NCI-H748 treated with DMSO at 0.1 percent for 48 hours (cell line): ENCODE results near the gene TMEM212.
"Not testable (repeated sequence)": the region's sequence is repeated elsewhere in the genome, so short reads cannot be mapped to it uniquely, and the experiment has no call there.

Experiments used
- DNase-seq: peaks from one replicate; lab custom pipeline; 2025; lab: John Stamatoyannopoulos, UW

The TMEM212 gene

DNA sequence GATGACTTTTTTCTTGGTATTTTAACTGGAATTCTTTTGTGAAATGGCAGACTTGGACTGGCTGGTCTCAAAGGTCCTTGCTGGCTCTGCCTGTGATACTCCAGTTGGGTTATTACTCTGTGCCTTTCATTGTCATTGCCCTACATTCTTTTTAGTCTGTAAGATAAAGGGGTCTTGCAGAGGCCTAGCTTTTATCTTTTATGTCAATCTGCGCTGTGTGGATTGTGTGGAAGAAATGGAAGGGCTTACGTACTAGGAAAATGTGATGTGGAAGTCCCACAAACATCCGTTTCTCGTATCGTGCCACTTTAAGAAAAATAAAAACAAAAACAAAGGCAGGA is 8.7 kb upstream of the TMEM212 start:
- DNase-seq = no peak

DNA sequence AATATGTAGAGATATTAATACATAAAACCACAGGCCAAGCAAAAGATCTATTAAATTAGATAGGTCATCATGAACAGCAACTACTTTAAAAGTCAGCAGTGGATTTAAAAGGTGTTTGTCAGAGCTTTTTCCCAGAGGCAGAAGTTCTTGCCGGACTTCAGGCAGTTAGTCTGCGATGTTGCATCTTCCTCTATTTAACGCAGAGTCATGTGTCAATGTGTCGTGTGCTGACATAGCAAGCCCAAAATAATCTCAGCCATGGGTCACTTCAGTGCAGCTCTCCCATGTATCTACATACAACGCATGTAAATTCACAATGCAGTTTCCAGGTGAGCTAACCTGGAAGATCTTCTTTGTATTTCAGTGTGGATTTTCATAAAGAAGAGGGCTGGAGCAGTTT is 8.0 kb upstream of the TMEM212 start:
- no peak for DNase-seq

DNA sequence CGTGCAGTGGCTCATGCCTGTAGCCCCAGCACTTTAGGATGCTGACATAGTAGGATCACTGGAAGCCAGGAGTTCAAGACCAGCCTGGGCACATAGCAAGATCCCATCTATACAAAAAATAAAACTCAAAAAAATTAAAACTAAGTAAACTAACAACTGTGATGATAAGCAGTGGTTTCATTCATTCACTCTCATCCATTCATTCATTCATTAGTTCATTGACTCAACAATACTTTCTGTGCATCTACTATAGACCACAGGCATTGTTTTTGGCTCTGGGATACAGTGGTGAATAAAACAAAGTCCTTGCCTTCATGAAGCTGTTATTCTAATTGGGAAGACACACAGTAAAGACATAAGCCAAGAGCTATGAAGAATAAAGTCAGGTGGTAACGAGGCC is 7.5 kb upstream of the TMEM212 start:
- no peak for DNase-seq

DNA sequence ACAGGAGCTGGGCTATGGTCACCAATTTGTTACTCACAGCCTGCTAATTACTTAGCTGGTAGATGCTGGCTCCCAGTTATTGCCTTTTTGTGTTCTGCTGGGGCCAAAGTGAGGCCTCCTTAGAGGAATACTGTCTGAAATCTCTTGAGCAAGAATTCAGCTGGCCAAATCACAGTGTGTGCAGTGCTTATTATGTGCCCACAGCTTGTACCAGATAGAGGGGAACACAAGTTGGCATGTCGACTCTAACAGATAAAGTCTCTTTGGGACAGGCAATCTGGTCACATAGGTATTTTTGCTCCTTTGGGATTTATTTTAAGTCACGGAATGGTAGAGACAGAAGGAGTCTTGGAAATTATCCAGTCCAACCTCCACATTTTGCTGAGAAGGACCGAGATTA is 6.3 kb upstream of the TMEM212 start:
- no peak for DNase-seq

DNA sequence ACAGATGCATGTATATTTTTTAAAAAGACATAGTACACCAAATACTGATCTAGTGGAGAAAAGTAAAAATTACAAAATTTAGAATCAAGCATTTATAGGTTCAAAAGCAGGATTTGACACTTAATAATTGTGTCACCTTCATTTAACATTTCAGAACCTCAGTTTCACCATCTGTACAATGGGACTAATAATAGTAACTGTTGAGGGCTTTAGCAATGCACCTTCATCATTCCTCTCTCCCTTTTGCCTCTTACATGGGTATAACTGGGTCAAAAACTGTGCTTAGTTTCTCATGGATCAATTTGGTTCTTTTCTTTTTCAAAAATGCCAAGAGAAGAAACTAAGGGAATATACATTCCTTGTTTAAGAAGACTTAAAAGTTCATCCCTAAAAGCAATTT is 5.5 kb upstream of the TMEM212 start:
- no peak for DNase-seq

DNA sequence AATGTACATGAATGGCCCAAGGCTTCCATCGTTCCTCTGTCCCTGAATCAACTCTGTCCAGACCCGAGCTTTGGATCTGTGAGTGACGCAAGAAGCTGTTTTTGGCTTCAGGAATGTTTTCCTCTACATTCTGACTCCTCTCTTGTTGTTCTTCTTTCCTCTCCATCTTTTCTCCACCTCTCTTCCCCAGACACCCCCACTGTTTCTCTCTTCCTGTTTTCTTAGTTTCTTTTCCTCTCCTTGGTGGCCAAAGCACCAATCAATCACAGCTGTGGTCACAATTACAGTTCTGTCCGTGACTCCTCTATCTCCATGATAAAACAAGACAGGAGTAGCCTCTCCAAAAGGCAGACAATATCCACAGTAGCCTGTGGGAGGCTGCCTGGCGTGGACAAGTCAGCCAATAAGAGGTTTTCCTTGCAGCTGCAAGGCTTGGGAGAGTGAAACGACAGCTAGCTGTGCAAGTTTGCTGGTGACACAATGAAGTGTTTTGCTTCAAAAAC is 4.9 kb upstream of the TMEM212 start:
- no peak for DNase-seq

DNA sequence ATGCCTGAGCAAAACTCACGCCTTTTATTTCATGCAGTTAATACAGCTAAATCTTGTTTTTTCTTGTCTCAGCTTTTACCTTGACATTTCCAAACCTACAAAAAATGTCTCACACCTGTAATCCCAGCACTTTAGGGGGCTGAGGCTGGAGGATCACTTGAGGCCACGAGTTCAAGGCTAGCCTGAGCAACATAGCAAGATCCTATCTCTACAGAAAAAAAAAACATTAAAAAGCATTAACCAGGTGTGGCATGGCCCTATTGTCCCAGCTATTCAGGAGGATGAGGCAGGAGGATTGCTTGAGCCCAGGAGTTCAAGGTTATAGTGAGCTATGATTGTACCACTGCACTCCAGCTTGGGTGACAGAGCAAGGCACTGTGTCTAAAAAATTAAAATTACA is 3.9 kb upstream of the TMEM212 start:
- no peak for DNase-seq

DNA sequence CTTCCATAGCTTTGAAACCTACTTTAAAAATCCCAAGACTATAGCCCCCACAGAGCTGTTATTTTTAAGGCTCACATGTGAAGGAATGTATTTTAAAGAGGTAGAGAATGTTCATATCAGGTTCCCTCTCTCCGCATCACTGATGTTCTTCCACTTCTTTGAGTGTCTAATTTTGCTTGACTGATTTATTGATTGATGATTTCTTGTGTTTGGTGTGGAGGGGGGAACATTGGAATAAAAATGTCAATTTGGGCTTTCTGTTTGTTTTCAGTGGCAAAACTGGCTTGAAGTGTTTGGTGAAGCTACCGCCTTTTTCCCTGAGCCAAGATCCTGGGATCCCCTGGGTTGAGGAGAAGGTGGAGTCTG is 2.7 kb upstream of the TMEM212 start:
- DNase-seq = no peak

DNA sequence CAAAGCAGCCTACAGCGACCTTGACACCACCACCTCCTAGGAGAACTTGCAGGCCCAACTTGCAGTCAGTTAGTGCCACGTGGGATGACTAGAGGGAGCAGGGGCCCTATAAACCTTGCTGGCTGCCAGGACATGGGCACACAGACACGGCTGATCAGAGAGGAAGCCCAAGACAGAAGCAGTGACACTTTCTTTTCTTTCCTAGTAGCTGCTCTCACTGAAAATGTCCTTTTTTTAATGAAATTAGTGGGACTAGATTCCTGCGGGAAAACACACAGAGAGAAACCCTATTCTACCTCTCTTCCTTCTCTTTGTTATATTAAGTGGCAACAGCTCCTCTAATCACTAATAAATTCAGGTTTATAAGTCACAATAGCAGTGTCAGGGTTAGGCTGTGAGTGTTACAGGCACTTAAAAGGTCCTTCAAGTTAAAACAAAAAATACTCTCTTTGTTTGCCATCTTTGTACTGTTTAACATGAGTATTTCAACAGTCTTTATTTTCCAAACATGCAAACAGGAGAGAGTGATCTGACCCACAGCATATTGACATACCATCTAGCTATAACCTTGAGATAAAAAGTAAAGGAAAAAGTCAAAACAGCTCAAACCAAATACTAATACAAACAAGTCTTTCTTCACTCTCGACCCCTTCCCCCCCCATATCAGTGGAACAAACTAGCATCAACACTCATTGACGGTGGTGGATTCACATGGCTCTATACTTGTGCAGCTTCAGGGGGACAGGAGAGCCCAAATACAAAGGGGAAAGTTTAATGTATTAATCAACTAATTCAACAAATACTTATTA is 2.1 kb upstream of the TMEM212 start:
- DNase-seq = no peak

DNA sequence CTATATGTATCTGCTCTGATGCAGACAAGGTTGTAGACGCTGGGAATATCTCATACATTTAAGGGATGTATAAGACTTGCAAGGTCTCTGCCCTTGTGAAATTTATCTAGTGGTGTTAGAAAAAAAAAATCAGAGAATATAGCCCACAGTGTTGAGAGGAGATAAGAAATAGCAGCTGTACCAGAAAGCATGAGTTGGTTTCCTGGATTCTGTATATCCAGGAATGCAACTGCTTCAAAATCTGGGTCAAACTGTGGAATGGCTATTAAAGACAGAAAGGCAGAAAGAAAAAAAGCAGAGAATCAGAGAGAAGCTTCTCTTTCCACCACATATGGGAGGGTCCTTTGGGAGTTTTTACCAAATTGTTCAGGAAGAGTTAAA is 1.5 kb upstream of the TMEM212 start:
- no peak for DNase-seq

DNA sequence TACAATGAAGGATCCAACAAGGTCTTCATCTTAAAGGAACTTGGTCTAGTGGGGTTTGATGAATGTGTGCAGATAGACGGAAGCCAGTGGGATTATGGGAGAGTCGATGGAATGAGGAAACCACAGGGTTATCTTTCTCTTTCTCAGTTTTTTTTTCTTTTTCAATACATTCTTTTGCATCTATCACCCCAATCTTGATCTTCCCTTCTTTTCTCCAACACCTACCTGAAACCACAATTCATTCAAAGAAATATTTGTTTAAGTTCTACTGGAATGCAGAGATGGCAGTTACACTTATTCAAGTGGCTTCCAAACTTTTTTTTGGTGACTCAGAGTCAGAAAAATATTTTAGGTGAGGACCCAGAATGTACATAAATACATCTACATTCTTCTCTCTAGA is 1.7 kb downstream of the TMEM212 start:
- DNase-seq = no peak

DNA sequence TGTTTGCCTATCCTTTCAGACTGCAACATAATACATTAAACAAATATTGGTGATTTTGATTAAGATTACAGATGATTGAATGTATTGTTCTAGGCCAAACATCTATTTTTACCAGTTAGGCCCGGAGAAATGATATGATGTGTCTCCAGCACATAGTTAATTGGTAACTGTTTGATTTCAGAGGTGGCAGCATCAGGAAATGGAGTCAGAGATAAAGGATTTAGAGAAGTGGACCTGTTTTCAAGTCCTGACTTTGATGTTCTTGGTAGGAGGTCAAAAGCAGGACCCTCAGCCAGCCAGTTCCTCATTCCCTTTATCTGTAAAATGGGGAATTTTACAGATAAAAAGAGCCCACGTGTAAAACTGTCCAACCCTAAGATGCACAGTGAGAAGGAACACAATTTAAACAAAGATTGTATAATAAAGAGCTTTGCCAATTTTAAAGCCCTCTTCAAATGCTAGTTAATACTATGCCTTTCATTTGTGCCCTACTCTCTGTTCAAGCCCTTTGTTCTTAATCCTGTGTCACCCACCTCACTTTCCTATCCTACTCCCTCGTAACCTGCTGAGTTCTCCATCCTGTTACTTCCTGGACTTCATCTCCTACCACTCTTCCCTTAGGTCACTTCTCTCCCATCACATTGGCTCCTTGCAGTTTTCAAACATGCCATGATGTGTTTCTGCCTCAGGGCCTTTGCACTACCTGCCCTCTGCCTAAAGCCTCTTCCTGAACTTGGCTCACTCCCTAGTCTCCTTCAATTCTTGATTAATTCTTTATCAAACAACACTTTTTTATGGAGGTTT is 2.5 kb downstream of the TMEM212 start:
- DNase-seq = no peak

DNA sequence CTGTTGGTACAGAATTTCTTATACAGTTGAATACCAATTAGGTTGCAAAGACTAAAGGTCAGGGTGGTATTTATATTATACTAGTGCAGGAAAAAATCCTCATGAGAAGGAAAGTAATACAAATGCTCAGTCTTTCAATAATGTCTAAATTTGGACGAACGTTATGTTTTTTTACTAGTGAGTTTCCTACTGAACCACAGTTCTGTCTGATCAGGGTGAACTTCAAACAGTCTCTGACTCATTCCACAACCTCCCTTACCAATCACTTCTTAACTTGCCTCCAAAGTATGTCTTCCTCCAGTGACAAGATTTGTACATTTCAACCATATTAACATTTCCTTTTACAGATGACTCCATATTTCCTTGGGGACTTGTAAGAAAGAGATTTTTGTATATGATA is 3.4 kb downstream of the TMEM212 start:
- DNase-seq = no peak

DNA sequence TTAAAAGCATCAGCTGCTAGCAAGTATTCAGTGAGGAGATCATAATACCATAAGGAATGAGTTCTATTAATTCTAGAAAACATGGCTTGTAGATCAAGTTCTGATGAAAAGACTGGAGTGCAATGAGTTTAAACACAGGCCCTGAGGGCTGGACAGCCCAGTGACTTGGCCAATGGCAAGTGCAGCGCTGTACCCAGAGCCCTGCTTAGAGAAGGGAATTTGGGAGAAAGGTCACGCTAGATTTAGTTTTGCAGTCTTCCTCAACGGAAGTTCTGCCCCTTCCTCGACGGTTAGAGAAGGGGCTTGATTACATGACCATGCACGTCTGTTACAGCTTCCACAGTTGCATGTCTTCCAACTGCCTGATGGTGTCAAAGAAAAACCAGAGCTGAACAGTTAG is 4.0 kb downstream of the TMEM212 start:
- DNase-seq = no peak

DNA sequence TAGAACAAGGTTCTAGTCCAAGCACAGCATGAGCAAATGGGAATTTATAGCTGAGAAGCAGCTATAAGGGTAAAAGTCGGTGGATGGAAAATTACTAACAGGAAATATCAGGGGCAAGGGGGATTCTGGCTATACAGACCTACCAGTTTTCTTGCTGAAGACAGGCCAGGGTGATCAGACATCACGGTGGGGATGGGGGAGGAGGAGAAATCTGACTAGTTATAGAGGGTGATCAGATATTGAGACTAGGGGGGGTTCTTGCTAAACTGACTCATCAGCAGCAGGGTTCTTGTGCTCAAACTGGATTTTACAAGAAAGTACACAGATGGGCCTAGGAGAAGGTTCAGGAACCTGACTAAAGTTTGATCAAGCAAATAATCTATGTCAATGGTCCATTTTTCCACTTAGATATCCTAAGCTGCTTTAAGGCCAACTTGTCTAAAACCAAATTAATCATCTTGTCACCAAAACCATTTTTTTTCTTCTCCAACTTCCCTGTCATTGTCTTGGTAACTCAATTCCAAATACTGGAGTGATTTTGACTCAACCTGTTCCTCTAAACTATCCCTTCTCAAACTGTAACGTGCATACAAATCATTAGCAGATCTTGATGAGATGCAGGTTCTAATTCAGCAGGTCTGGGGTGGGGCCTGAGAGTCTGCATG is 4.6 kb downstream of the TMEM212 start:
- no peak for DNase-seq

DNA sequence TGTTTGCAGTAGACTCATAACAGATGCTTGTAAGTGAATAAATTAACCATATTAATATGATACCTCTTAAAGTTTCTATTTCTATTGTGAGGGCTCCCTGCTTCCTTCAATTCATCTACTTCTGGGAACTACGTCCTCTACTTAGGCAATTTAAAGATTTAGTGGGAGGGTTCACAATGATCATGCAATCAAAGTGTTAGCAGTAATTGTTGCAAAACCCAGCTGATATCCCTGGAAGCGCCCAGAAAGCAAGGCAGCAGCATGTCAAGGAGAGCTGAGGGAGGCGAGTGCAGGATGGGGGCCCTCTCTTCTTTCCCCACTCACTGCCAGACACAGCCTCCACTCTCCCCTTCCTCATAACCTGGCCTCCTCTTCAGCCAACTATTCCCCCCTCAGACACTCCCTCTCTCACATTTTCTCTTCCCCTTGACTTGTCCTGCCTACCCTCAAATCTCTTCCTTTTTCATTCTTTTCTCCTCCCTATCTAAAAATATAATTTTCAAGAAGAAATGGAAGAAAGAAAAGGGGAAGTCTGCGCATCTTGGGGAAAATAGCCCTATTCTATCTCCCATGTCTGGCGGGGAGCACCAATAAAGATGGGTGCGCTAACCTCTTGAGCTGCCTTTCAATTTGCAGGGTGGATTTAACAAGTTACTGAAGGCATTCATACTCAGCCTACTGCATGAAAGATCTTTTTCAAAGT is 6.6 kb downstream of the TMEM212 start:
- no peak for DNase-seq

DNA sequence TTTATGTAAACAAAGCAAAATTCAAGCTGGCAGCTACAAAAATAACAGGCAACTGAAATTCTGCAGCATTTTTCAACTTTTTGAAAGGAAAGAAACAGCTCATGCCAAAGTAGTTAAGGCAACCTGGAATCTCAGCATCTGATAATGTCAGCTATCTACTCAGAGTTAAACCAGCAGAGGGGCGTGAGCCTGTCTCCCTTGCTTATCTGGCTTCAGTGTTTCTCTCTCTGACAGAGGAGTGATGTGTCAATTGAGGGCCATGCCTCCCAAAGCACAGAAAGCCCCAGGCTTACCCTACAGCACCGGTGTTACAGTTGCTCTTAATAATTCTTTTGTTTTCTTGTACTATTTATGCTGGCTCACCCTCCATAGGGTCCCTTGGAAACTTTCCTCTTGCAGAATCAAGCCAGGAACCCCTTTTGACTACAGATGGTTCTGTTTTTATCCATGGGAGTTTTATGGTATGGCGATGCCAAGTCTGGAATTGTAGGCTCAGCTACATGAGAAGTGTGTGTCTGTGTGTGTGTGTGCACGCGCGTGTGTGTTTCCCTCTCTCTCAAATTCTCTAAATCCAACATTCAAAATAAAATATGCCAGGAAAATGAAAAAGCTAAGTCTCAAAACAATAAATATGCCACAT is 7.3 kb downstream of the TMEM212 start:
- DNase-seq = no peak

DNA sequence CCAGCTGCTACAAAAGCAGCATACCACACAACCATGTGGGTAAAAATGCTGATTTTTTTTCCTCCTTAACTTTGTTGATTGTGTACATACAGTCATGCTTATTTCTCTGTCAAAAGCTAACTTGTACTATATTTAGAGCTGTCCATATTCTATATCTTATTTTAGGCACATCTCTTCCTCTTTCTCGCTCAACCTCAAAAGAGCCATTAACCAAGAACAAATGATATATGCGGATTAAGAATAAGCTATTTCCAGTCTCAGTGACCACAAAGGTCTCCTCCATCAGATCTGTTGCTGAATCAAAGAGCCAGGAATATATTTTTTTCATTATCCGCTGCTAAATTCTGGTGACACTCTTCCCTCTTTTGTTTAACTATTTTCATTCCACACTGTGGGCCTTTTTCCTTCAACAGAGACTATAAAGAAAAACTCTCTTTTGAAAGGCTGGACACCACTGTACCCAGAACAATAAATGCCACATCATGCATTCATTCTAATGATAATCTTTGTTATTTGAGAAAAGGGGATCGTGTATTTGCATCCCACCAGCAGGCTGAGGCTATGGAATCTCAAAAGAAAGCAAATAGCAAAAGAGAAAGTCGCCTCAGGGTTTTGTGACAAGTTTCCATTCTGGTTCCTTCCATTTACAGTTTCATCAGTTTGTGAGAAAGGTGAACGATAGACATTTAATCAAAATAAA is 8.0 kb downstream of the TMEM212 start:
- DNase-seq = no peak

DNA sequence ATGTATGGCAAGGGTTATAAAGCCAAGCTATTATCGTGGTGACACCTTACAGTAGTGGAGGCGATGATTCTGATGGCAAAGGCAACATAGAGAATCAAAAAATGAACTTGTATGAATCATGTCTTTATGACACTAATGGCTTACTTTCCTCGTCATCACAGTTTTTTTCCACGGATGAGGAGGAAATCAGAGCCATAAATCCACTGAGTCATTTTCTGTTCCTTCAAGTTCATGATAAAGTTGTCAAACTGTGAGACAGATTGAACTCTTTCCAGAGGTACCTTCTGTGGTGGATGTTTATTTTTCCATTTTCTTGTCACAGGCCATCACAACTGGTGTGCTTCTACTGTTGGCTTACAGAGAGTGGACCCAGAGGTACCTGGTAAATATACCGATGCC is 8.5 kb downstream of the TMEM212 start:
- DNase-seq = no peak

DNA sequence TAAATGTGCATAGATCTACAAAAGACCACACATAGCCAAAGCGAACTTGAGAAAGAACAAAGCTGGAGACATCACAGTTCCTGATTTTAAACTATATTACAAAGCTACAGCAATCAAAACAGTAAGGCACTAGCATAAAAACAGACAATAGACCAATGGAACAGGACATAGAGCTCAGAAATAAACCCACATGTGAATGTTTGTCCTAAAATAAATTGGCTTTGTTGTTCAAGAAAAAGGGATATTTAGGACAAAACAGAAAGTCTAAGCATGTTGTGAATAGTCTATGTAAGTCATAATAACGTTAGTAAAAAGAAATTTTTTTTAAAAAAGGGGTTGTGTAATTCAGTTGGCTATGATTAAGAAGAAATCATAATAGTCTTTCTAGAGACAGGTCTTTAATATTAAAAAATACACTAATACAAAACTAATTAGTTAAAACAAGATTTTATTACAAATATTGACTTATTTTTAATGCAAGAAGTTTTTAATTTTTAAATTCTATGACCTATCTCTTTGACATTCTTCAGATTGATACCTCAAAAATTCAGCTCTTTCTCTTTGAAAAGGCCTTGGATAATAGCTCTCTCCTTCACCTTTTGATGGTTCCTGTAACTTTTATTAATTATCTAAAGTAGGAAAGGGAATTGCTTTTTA is 11.6 kb downstream of the TMEM212 start:
- no peak for DNase-seq

DNA sequence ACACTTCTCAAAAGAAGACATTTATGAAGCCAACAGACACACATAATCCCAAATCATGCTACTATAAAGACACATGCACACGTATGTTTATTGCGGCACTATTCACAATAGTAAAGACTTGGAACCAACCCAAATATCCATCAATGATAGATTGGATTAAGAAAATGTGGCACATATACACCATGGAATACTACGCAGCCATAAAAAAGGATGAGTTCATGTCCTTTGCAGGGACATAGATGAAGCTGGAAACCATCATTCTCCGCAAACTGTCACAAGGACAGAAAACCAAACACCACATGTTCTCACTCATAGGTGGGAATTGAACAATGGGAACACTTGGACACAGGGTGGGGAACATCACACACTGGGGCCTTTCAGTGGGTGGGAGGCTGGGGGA is 15.6 kb downstream of the TMEM212 start:
- DNase-seq = not testable (repeated sequence)
